ENCODE measurements around the gene BCL6. TPM values are rescaled to one million over a fixed set of nuclear protein-coding genes. Genes with fewer than 3 reads are reported as not detected.

Gene BCL6
- total RNA-seq, 1 donor from 2014 or later: 7.6 TPM

DNA sequence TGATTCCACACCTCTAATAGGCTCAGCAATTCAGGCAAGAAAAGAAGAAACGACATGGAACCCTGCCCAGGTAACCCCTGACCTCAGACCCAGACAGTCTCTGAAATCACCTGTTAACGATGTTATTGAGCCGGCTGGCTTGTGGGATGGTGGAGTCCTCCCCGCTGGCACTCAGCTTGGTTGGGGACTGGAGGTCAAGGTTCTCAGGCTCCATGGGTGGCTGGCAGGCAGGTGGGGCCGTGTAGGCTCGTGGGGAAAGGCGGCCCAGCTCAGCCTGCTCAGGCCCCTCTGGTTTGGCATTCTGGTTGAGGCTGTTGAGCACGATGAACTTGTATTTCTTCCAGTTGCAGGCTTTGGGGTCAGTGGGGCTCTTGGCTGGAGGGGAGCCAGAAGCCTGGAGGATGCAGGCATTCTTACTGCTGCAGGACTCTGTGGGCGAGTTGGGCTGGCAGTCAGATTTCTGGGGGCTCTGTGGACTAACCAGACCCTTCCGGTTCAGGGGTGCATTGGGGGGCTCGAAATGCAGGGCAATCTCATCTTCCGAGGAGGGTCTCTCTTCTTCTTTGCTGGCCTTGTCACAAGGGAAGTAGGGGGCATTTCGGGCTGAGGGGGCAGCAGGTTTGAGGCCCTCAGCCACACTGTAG is 16.2 kb downstream of the BCL6 start:
- no peaks in the 10 kb centered on the region for H3K9me3 Mint-ChIP-seq (ENCODE audit: unreplicated experiment)
- peak overlapping the region; percentile 47 for H3K4me3 Mint-ChIP-seq (ENCODE audit: unreplicated experiment)
- TF ChIP-seq, protein P1, sequence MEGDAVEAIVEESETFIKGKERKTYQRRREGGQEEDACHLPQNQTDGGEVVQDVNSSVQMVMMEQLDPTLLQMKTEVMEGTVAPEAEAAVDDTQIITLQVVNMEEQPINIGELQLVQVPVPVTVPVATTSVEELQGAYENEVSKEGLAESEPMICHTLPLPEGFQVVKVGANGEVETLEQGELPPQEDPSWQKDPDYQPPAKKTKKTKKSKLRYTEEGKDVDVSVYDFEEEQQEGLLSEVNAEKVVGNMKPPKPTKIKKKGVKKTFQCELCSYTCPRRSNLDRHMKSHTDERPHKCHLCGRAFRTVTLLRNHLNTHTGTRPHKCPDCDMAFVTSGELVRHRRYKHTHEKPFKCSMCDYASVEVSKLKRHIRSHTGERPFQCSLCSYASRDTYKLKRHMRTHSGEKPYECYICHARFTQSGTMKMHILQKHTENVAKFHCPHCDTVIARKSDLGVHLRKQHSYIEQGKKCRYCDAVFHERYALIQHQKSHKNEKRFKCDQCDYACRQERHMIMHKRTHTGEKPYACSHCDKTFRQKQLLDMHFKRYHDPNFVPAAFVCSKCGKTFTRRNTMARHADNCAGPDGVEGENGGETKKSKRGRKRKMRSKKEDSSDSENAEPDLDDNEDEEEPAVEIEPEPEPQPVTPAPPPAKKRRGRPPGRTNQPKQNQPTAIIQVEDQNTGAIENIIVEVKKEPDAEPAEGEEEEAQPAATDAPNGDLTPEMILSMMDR (IDR thresholded peaks at IDR 0.05; ENCODE audit: unreplicated experiment): no peak
- peaks cover 58% of the 10 kb centered on the region for H3K36me3 Mint-ChIP-seq (ENCODE audit: low read depth, unreplicated experiment)
- peaks cover 5% of the 10 kb centered on the region for H3K27me3 Mint-ChIP-seq (ENCODE audit: unreplicated experiment)
- DNase-seq (ENCODE audit: low spot score): no peak
- H3K27ac Mint-ChIP-seq (ENCODE audit: unreplicated experiment): no peak overlapping the region
- H3K4me1 Mint-ChIP-seq (ENCODE audit: unreplicated experiment): no peaks in the 10 kb centered on the region

DNA sequence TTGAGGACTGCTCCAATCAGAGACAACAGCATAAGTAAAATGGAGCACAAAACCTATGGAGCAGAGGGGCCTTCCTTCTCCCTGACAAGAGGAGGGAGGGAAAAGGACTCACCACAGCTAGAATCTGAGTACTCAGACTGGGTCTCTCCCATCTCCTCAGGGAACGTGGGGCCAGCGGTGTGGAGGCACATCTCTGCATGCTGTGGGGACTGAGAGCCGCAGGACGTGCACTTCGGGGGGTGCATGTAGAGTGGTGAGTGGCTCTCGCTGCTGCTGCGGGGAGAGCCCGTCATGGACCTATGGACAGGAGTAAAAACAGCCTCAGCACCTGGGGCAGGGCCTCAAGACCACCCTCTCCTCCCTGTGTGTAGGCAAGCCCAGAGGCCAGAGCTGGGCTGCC is 17.0 kb downstream of the BCL6 start:
- DNase-seq (ENCODE audit: low spot score): no peak
- H3K36me3 Mint-ChIP-seq (ENCODE audit: low read depth, unreplicated experiment): peaks cover 56% of the 10 kb centered on the region
- no peaks in the 10 kb centered on the region for H3K9me3 Mint-ChIP-seq (ENCODE audit: unreplicated experiment)

DNA sequence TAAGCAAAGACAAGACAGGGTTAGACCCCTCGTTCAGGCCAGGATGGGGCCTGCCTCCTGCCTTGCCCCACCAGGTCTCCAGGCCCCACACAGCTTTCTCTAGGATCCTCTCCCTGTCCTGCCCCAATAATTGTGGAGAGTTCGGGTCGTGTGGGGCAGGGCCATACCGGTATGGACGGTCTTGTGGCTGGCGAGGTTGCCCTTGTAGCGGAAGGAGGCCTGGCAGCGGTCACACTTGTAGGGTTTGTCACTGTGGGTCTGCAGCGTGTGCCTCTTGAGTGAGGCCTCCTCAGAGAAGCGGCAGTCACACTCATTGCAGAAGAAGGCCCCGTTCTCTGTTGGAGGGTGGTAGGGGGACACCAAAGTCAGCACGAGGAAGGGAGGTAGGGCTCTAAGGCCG is 18.7 kb downstream of the BCL6 start:
- H3K27ac Mint-ChIP-seq (ENCODE audit: unreplicated experiment): no peak overlapping the region
- H3K4me1 Mint-ChIP-seq (ENCODE audit: unreplicated experiment): no peaks in the 10 kb centered on the region
- H3K4me3 Mint-ChIP-seq (ENCODE audit: unreplicated experiment): no peak overlapping the region
- H3K27me3 Mint-ChIP-seq (ENCODE audit: unreplicated experiment): peaks cover 5% of the 10 kb centered on the region
- TF ChIP-seq, protein P1 (IDR thresholded peaks at IDR 0.05; ENCODE audit: unreplicated experiment): no peak
- H3K36me3 Mint-ChIP-seq (ENCODE audit: low read depth, unreplicated experiment): peaks cover 55% of the 10 kb centered on the region
- H3K9me3 Mint-ChIP-seq (ENCODE audit: unreplicated experiment): no peaks in the 10 kb centered on the region
- DNase-seq (ENCODE audit: low spot score): no peak

More for the DNA sequence above, 17.0 kb downstream of the BCL6 start:
- Mint-ChIP-seq H3K27ac (ENCODE audit: unreplicated experiment) (no peak overlapping the region), H3K4me1 (ENCODE audit: unreplicated experiment) (no peaks in the 10 kb centered on the region), H3K4me3 (ENCODE audit: unreplicated experiment) (no peak overlapping the region), H3K27me3 (ENCODE audit: unreplicated experiment) (peaks cover 5% of the 10 kb centered on the region)
- TF ChIP-seq, protein P1 (IDR thresholded peaks at IDR 0.05; ENCODE audit: unreplicated experiment): no peak

DNA sequence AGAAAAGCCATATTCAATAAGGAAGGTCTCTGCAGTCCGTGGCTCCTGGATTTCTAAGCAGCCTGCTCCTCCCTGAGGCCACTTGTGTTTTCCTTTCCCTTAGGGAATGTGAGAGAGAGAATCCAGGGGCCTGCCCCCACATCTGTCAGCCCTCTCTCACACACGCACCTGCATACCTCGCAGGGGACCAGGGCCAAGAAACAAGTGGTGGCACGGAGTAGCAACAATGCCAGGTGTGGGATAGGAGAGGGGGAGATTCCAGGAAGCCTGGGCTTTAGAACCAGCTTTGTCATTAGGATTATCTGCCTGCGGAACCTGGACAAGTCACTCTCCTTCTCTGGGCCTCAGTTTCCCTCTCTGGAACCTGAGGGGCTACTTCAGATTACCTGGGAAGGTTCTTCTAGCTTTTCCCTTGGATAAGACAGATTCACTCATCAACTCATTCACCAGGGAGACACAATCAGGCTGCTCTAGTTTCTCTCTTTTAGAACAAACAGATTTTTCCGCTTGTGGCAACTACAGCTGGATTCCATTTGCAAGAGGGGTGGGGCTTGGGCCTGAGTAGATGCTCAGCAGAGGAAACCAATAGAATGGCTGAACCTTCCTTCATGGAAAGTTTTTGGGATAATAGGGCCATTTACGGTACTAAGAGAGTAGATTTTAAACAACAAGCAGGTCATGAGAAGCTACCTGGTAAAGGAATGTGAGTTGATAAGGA is 19.5 kb downstream of the BCL6 start:
- TF ChIP-seq, protein P1 (IDR thresholded peaks at IDR 0.05; ENCODE audit: unreplicated experiment): no peak
- Mint-ChIP-seq H3K4me1 (ENCODE audit: unreplicated experiment) (no peaks in the 10 kb centered on the region), H3K9me3 (ENCODE audit: unreplicated experiment) (no peaks in the 10 kb centered on the region), H3K4me3 (ENCODE audit: unreplicated experiment) (peak overlapping the region; percentile 47), H3K27ac (ENCODE audit: unreplicated experiment) (peak overlapping the region; percentile 48), H3K36me3 (ENCODE audit: low read depth, unreplicated experiment) (peaks cover 51% of the 10 kb centered on the region), H3K27me3 (ENCODE audit: unreplicated experiment) (peaks cover 5% of the 10 kb centered on the region)
- DNase-seq (ENCODE audit: low spot score): no peak

DNA sequence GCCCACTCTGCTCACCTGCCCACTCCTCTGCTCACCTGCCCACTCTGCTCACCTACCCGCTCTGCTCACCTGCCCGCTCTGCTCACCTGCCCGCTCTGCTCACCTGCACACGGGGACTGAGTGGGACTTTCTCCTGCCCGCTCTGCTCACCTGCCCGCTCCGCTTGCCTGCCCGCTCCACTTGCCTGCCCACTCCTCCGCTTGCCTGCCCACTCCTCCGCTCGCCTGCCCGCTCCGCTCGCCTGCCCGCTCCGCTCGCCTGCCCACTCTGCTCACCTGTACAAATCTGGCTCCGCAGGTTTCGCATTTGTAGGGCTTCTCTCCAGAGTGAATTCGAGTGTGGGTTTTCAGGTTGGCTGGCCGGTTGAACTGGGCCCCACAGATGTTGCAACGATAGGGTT is 20.0 kb downstream of the BCL6 start:
- no peak for DNase-seq (ENCODE audit: low spot score)
- H3K36me3 Mint-ChIP-seq (ENCODE audit: low read depth, unreplicated experiment): peaks cover 47% of the 10 kb centered on the region
- no peak overlapping the region for H3K4me3 Mint-ChIP-seq (ENCODE audit: unreplicated experiment)
- no peaks in the 10 kb centered on the region for H3K4me1 Mint-ChIP-seq (ENCODE audit: unreplicated experiment)
- H3K27me3 Mint-ChIP-seq (ENCODE audit: unreplicated experiment): peaks cover 5% of the 10 kb centered on the region
- TF ChIP-seq, protein P1 (IDR thresholded peaks at IDR 0.05; ENCODE audit: unreplicated experiment): no peak
- H3K27ac Mint-ChIP-seq (ENCODE audit: unreplicated experiment): peak overlapping the region; percentile 42
- H3K9me3 Mint-ChIP-seq (ENCODE audit: unreplicated experiment): no peaks in the 10 kb centered on the region
